LNCAP (cell line): ENCODE data around the gene RDH14.

ENCODE experiments used
- TF ChIP-seq, protein P1 (sequence below): fragments of 450-650 bp; IDR thresholded peaks from 2 replicates; pipeline ENCODE4 v1.5.1; 2017; ENCODE audit warnings: mild to moderate bottlenecking

RDH14 gene

DNA sequence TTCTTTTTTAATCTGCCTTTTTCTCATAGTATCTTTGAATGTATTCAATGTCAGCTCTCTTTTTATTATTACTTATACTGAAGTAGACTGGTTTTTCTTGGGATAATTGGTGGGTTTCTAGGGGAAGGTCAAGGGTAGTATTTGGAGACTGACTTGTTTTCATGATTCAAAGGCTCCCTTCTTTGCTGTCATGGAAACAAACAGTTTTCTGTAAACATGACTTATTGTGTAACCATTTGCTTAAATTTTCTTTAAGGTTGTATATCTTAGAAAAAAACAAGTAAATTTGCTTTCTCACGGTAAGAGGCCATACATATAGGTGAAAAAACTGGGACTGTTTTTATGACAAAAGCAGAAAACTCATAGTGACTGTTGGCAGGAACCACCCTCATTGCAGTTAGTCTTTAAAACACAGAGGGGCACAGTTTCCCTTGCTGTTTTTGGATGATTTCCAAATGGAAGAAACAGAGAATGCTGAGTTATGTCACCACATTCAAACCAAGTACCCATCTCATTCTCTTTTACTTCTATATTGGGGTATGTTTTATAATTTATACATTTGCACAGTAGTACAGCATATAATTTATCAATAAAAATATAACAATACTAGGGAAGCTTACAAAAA, 5.8 kb upstream of the RDH14 start:
- TF ChIP-seq, protein P1, sequence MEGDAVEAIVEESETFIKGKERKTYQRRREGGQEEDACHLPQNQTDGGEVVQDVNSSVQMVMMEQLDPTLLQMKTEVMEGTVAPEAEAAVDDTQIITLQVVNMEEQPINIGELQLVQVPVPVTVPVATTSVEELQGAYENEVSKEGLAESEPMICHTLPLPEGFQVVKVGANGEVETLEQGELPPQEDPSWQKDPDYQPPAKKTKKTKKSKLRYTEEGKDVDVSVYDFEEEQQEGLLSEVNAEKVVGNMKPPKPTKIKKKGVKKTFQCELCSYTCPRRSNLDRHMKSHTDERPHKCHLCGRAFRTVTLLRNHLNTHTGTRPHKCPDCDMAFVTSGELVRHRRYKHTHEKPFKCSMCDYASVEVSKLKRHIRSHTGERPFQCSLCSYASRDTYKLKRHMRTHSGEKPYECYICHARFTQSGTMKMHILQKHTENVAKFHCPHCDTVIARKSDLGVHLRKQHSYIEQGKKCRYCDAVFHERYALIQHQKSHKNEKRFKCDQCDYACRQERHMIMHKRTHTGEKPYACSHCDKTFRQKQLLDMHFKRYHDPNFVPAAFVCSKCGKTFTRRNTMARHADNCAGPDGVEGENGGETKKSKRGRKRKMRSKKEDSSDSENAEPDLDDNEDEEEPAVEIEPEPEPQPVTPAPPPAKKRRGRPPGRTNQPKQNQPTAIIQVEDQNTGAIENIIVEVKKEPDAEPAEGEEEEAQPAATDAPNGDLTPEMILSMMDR = no peak

DNA sequence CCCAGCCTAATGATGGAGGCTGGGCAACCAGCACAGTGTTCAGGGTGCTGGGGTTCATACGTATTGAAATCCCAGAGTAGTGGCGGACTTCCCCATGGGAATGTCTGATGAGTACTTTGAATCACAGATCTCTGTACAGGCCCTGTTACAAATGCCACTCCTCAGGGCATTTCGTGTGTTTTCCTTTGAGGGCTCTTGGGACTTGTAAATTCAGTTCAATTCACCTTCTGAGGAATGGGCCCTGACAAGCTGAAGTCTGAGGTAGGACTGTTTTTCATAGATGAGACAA, 288 bp upstream of the RDH14 start:
- TF ChIP-seq, protein P1 = no peak

DNA sequence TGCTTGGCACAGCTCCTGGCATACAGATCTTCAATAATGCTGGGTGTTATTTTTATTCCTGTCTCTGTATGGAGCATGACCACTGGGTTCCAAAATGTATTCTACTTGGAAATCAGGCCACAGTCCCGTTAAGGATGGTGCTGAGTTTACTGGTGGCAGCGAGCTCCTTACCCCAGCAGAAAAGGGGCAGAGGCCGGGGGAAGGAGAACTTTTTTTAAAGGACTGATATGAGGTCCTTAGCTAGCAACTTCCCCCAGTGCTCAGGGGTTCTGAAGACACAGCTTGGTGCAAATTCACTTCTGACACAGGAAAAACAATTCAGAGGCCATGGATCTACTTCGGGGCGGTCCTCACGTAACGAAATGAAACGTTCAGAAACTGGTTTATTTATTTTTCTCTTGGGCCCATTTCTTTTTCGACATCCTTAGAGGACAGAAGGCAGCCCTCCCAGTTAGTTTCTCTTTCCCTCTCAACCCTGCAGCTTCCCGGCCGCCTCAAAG, 872 bp downstream of the RDH14 start:
- TF ChIP-seq, protein P1 = no peak

GRCh38 chr2:18558458-18558857, 2.0 kb downstream of the RDH14 start:
- TF ChIP-seq, protein P1 = no peak

- TF ChIP-seq, protein P1 = no peak
Measured at GRCh38 chr2:18557121-18557520, 3.3 kb downstream of the RDH14 start.

GRCh38 chr2:18552351-18553077, 7.9 kb downstream of the RDH14 start:
- TF ChIP-seq, protein P1 = no peak

DNA sequence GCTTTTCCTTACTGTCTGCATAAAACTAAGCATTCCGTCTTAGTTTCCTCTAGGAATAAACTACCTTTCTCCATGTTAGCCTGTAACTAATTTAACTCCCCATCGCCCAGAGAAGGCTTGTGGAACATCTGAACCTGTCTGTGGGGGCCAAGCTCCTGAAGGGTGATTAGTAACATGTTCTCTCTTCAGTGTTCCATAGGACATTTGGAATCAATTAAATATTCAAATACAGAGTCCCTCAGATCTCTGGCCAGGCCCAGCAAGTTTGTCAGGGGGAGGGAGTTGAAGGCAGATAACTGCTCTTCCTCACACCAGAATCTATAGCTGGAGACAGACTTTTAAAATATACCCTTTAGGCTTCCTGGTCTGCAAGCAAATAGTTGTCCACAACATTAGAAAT, 8.8 kb downstream of the RDH14 start:
- TF ChIP-seq, protein P1 = no peak
